ENCODE data around the gene GNLY.
A peak's percentile ranks its signal among the peaks of the same experiment; 100 is the strongest.

GRCh38 chr2:85678794-85679672 lies 15.1 kb upstream of the GNLY start:
- TF ChIP-seq POLR2AphosphoS5 (IDR thresholded peaks at IDR 0.05; ENCODE audit: insufficient read depth, low read depth, low read length) (no peak), EZH2 (IDR thresholded peaks at IDR 0.05; ENCODE audit: borderline replicate concordance, low read depth, low read length, severe bottlenecking) (no peak)
- TF ChIP-seq, protein P1, sequence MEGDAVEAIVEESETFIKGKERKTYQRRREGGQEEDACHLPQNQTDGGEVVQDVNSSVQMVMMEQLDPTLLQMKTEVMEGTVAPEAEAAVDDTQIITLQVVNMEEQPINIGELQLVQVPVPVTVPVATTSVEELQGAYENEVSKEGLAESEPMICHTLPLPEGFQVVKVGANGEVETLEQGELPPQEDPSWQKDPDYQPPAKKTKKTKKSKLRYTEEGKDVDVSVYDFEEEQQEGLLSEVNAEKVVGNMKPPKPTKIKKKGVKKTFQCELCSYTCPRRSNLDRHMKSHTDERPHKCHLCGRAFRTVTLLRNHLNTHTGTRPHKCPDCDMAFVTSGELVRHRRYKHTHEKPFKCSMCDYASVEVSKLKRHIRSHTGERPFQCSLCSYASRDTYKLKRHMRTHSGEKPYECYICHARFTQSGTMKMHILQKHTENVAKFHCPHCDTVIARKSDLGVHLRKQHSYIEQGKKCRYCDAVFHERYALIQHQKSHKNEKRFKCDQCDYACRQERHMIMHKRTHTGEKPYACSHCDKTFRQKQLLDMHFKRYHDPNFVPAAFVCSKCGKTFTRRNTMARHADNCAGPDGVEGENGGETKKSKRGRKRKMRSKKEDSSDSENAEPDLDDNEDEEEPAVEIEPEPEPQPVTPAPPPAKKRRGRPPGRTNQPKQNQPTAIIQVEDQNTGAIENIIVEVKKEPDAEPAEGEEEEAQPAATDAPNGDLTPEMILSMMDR (IDR thresholded peaks at IDR 0.05; ENCODE audit: extremely low read depth in 1 of 2, insufficient read depth in 1 of 2, low read depth in 1 of 2, low read length in 2 of 2): peak; percentile 98

Measured in endothelial cell of umbilical vein (primary cell).